ENCODE results near the gene ADAM20. TPM values are rescaled to one million over a fixed set of nuclear protein-coding genes. Genes with fewer than 3 reads are reported as not detected.

The ADAM20 gene
- polyA plus RNA-seq, 1 donor (not counting 4 experiments of a cell fraction or from before 2014, with no cell fraction given), result 0.09 TPM

DNA sequence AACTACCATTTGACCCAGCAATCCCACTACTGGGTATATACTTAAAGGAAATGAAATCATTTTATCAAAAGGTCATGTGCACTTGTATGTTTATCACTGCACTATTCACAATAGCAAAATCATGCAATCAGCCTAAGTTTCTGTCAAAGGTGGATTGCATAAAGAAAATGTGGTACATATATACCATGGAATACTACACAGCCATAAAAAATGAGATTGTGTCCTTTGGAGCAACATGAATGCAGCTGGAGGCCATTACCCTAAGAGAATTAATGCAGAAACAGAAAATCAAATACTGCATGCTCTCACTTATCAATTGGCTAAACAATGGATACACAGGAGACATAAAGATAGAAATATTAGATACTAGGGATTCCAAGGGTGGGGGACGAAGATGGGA is 38.2 kb upstream of the ADAM20 start:
- no peak for TF ChIP-seq EZH2 (IDR thresholded peaks at IDR 0.05; ENCODE audit: low read length)
- TF ChIP-seq, protein P1, sequence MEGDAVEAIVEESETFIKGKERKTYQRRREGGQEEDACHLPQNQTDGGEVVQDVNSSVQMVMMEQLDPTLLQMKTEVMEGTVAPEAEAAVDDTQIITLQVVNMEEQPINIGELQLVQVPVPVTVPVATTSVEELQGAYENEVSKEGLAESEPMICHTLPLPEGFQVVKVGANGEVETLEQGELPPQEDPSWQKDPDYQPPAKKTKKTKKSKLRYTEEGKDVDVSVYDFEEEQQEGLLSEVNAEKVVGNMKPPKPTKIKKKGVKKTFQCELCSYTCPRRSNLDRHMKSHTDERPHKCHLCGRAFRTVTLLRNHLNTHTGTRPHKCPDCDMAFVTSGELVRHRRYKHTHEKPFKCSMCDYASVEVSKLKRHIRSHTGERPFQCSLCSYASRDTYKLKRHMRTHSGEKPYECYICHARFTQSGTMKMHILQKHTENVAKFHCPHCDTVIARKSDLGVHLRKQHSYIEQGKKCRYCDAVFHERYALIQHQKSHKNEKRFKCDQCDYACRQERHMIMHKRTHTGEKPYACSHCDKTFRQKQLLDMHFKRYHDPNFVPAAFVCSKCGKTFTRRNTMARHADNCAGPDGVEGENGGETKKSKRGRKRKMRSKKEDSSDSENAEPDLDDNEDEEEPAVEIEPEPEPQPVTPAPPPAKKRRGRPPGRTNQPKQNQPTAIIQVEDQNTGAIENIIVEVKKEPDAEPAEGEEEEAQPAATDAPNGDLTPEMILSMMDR (optimal IDR thresholded peaks at IDR 0.05 in 1 of 3, IDR thresholded peaks at IDR 0.05 in 1 of 3, conservative IDR thresholded peaks at IDR 0.05 in 1 of 3; ENCODE audit: extremely low read depth in 1 of 3, insufficient read depth in 2 of 3, low read length in 3 of 3), result no peak
- no peak for FAIRE-seq

DNA sequence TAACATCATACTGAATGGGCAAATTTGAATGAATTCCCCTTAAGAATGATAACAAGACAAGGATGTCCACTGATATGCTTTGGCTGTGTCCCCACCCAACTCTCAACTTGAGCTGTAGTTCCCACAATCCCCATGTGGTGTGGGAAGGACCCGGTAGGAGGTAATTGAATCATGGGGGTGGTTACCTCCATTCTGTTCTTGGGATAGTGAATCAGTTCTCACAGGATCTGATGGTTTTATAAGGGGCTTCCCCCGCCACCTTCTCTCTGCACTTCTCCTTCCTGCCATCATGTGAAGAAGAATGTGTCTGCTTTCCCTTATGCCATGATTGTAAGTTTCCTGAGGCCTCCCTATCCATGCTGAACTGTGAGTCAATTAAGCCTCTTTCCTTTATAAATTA is 36.3 kb upstream of the ADAM20 start:
- dilution Hi-C loops (cut with MboI; ENCODE audit: extremely low pct_ligation_motif_present, low sequenced_read_pairs), result no loop called here
- no peak overlapping the region for H3K4me3 ChIP-seq (ENCODE audit: control insufficient read depth in 2 of 3, extremely low read depth in 1 of 3, insufficient read depth in 2 of 3, low read depth in 1 of 3, low read length in 3 of 3)
- no peaks in the 10 kb centered on the region for H3K27me3 ChIP-seq (ENCODE audit: control insufficient read depth, extremely low read depth, insufficient read depth, low read length)
- no peak for TF ChIP-seq EZH2 (IDR thresholded peaks at IDR 0.05; ENCODE audit: low read length)
- TF ChIP-seq, protein P1 (optimal IDR thresholded peaks at IDR 0.05 in 1 of 3, IDR thresholded peaks at IDR 0.05 in 1 of 3, conservative IDR thresholded peaks at IDR 0.05 in 1 of 3; ENCODE audit: extremely low read depth in 1 of 3, insufficient read depth in 2 of 3, low read length in 3 of 3), result no peak
- no peaks in the 10 kb centered on the region for H3K9me3 ChIP-seq (ENCODE audit: control insufficient read depth, low read depth, low read length)
- H3K9ac ChIP-seq (ENCODE audit: control insufficient read depth, extremely low read depth, insufficient read depth, low read length), result no peak overlapping the region
- FAIRE-seq (no peak), DNase-seq (ENCODE audit: low read depth, low spot score) (no peak)
- H4K20me1 ChIP-seq (ENCODE audit: control insufficient read depth, extremely low read depth, insufficient read depth, low read length), result peaks cover 5% of the 10 kb centered on the region
- no peaks in the 10 kb centered on the region for H3K79me2 ChIP-seq (ENCODE audit: control insufficient read depth, insufficient read depth, low read length)
- no peak overlapping the region for H2AFZ ChIP-seq (ENCODE audit: control insufficient read depth, low read length)
- H3K36me3 ChIP-seq (ENCODE audit: control insufficient read depth in 2 of 2, extremely low read depth in 1 of 2, insufficient read depth in 2 of 2, low read length in 2 of 2), result peaks cover 0 to 4% of the 10 kb centered on the region in 2 experiments
- no peak overlapping the region for H3K27ac ChIP-seq (ENCODE audit: control insufficient read depth, insufficient read depth, low read length)
- no peak overlapping the region for H3K4me2 ChIP-seq (ENCODE audit: control insufficient read depth, extremely low read depth, insufficient read depth, low read depth, low read length)
- peaks cover 3% of the 10 kb centered on the region for H3K9me1 ChIP-seq (ENCODE audit: control insufficient read depth, extremely low read depth, insufficient read depth, low read length)
- no peaks in the 10 kb centered on the region for H3K4me1 ChIP-seq (ENCODE audit: control insufficient read depth, extremely low read depth, insufficient read depth, low read length)

More for the DNA sequence above, 38.2 kb upstream of the ADAM20 start:
- H3K4me3 ChIP-seq (ENCODE audit: control insufficient read depth in 2 of 3, extremely low read depth in 1 of 3, insufficient read depth in 2 of 3, low read depth in 1 of 3, low read length in 3 of 3), result no peak overlapping the region
- dilution Hi-C loops (cut with MboI; ENCODE audit: extremely low pct_ligation_motif_present, low sequenced_read_pairs), result no loop called here
- no peaks in the 10 kb centered on the region for H3K36me3 ChIP-seq (ENCODE audit: control insufficient read depth in 2 of 2, extremely low read depth in 1 of 2, insufficient read depth in 2 of 2, low read length in 2 of 2)
- H3K9ac ChIP-seq (ENCODE audit: control insufficient read depth, extremely low read depth, insufficient read depth, low read length), result no peak overlapping the region
- H3K4me1 ChIP-seq (ENCODE audit: control insufficient read depth, extremely low read depth, insufficient read depth, low read length), result no peaks in the 10 kb centered on the region
- H3K27me3 ChIP-seq (ENCODE audit: control insufficient read depth, extremely low read depth, insufficient read depth, low read length), result no peaks in the 10 kb centered on the region
- H3K9me3 ChIP-seq (ENCODE audit: control insufficient read depth, low read depth, low read length), result no peaks in the 10 kb centered on the region
- no peaks in the 10 kb centered on the region for H3K9me1 ChIP-seq (ENCODE audit: control insufficient read depth, extremely low read depth, insufficient read depth, low read length)
- no peak for DNase-seq (ENCODE audit: low read depth, low spot score)
- H4K20me1 ChIP-seq (ENCODE audit: control insufficient read depth, extremely low read depth, insufficient read depth, low read length), result no peaks in the 10 kb centered on the region
- H3K27ac ChIP-seq (ENCODE audit: control insufficient read depth, insufficient read depth, low read length), result no peak overlapping the region
- no peak overlapping the region for H3K4me2 ChIP-seq (ENCODE audit: control insufficient read depth, extremely low read depth, insufficient read depth, low read depth, low read length)
- H2AFZ ChIP-seq (ENCODE audit: control insufficient read depth, low read length), result no peak overlapping the region
- H3K79me2 ChIP-seq (ENCODE audit: control insufficient read depth, insufficient read depth, low read length), result no peaks in the 10 kb centered on the region

Data from keratinocyte (primary cell).